PFSK-1 (cell line): ENCODE data around the gene MPP4.

Experiments used
- FOXP2 ChIP-seq: optimal IDR thresholded peaks from 2 replicates; pipeline ENCODE3; 2011; ENCODE audit warnings: borderline replicate concordance, control low read depth, inconsistent platforms; ENCODE audit not compliant: insufficient read depth; ENCODE audit errors: extremely low read length, extremely low read depth
- POLR2AphosphoS5 ChIP-seq: IDR thresholded peaks from 2 replicates; pipeline ENCODE4 v1.6.1; 2012; ENCODE audit warnings: low read depth, mild to moderate bottlenecking, control low read depth, low read length, moderate library complexity
- REST ChIP-seq, 2 experiments: IDR thresholded peaks; 2 replicates each; pipeline versions ENCODE4 v1.6.1 to v1.8.0; 2011 to 2012; ENCODE audit warnings: low read depth in 2 of 2, low read length in 2 of 2, control low read depth in 1 of 2, inconsistent platforms in 1 of 2, mild to moderate bottlenecking in 1 of 2, moderate library complexity in 1 of 2; ENCODE audit not compliant: insufficient read depth in 1 of 2
- SIN3A ChIP-seq: IDR thresholded peaks from 2 replicates; pipeline ENCODE4 v1.6.1; 2012; ENCODE audit warnings: mild to moderate bottlenecking, low read length, moderate library complexity, borderline replicate concordance; ENCODE audit not compliant: insufficient read depth
- TAF1 ChIP-seq: IDR thresholded peaks from 2 replicates; pipeline ENCODE4 v1.6.1; 2012; ENCODE audit warnings: low read length, control low read depth, borderline replicate concordance; ENCODE audit not compliant: insufficient read depth

MPP4 gene

GRCh38 chr2:201675454-201675853, 23.0 kb downstream of the MPP4 start:
- TF ChIP-seq SIN3A (no peak), POLR2AphosphoS5 (no peak), REST (IDR thresholded peaks at IDR 0.05; ENCODE audit: insufficient read depth in 1 of 2, low read depth in 2 of 2, low read length in 2 of 2) (no peak), FOXP2 (no peak), TAF1 (no peak)

- no peak for TF ChIP-seq SIN3A
- TF ChIP-seq REST (IDR thresholded peaks at IDR 0.05; ENCODE audit: insufficient read depth in 1 of 2, low read depth in 2 of 2, low read length in 2 of 2): no peak
- TF ChIP-seq FOXP2: no peak
- no peak for TF ChIP-seq TAF1
- no peak for TF ChIP-seq POLR2AphosphoS5
Measured at GRCh38 chr2:201674794-201675193, 23.6 kb downstream of the MPP4 start.

GRCh38 chr2:201674298-201674697, 24.1 kb downstream of the MPP4 start:
- TF ChIP-seq FOXP2 (no peak), TAF1 (no peak), POLR2AphosphoS5 (no peak), SIN3A (no peak), REST (IDR thresholded peaks at IDR 0.05; ENCODE audit: insufficient read depth in 1 of 2, low read depth in 2 of 2, low read length in 2 of 2) (no peak)

GRCh38 chr2:201673546-201673945, 24.9 kb downstream of the MPP4 start:
- TF ChIP-seq SIN3A (no peak), POLR2AphosphoS5 (no peak), FOXP2 (no peak), REST (IDR thresholded peaks at IDR 0.05; ENCODE audit: insufficient read depth in 1 of 2, low read depth in 2 of 2, low read length in 2 of 2) (no peak), TAF1 (no peak)

- TF ChIP-seq FOXP2 (no peak), REST (IDR thresholded peaks at IDR 0.05; ENCODE audit: insufficient read depth in 1 of 2, low read depth in 2 of 2, low read length in 2 of 2) (no peak), SIN3A (no peak), TAF1 (no peak), POLR2AphosphoS5 (no peak)
Measured at GRCh38 chr2:201669865-201670264, 28.6 kb downstream of the MPP4 start.
